ENCODE results near the gene FERMT1. TPM values are rescaled to one million over a fixed set of nuclear protein-coding genes. Genes with fewer than 3 reads are reported as not detected.

FERMT1 gene
- total RNA-seq, 4 donors from 2014 or later, result under 0.01 to 8.5 (median 4.2) TPM

DNA sequence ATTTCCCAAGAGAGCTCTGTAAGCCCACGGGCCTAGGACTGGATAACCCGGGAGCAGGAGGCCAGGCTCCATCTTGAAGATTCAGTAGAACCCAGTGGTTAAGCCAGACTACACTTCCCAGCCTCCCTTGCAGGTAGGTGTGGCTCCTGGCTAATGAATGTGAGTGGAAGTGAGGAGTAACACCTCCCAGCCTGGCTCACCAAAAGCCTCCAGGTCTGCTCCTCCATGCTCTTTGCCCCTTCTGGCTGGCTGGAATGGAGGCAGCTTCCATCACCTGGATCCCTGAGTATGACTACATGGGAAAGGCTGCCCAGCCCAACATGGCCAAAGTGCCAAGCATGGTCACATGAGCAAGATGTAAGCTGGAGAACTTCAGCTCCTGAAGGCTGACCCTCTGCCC, 78.7 kb downstream of the FERMT1 start:
- TF ChIP-seq CTCF (IDR thresholded peaks at IDR 0.05) (no peak), POLR2A (IDR thresholded peaks at IDR 0.05) (no peak)

DNA sequence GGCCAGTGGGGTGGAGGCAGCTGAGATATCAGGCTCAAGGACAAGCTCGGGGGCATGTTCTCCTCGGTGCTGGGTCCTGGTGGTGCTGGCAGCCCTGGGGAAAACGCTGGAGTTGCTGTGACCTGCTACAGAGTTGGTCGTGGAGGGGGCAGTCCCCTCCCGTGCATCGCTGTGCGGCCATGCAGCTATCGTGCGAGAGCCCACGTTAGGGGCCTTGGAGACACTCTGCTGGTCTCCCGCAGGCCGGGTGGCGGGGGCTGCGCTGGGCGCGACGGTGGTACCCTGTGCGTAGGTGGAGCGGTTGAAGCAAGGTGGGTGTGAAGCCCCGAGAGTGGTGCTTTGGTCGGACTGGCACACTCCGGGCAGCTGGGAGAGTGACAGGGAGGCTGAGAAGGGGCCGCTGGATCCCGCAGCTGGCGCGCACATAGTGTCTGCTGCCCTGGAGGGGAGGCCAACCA, 81.0 kb downstream of the FERMT1 start:
- DNase-seq, result no peak
- intact Hi-C loops (cut with DNase I; ENCODE audit: low total_unique reads), result no loop called here
- Histone ChIP-seq H3K27me3 (no peaks in the 10 kb centered on the region), H3K4me1 (no peaks in the 10 kb centered on the region), H3K27ac (no peak overlapping the region), H3K9me3 (no peaks in the 10 kb centered on the region), H3K4me3 (no peak overlapping the region), H3K36me3 (no peaks in the 10 kb centered on the region)
- no peak for TF ChIP-seq POLR2A (IDR thresholded peaks at IDR 0.05)
- no peak for TF ChIP-seq CTCF (IDR thresholded peaks at IDR 0.05)

More for the DNA sequence above, 78.7 kb downstream of the FERMT1 start:
- H3K27me3 ChIP-seq, result no peaks in the 10 kb centered on the region
- intact Hi-C loops (cut with DNase I; ENCODE audit: low total_unique reads), result no loop called here
- no peak overlapping the region for H3K4me3 ChIP-seq
- no peak overlapping the region for H3K27ac ChIP-seq
- DNase-seq, result no peak
- no peaks in the 10 kb centered on the region for H3K9me3 ChIP-seq
- no peaks in the 10 kb centered on the region for H3K4me1 ChIP-seq
- H3K36me3 ChIP-seq, result no peaks in the 10 kb centered on the region

DNA sequence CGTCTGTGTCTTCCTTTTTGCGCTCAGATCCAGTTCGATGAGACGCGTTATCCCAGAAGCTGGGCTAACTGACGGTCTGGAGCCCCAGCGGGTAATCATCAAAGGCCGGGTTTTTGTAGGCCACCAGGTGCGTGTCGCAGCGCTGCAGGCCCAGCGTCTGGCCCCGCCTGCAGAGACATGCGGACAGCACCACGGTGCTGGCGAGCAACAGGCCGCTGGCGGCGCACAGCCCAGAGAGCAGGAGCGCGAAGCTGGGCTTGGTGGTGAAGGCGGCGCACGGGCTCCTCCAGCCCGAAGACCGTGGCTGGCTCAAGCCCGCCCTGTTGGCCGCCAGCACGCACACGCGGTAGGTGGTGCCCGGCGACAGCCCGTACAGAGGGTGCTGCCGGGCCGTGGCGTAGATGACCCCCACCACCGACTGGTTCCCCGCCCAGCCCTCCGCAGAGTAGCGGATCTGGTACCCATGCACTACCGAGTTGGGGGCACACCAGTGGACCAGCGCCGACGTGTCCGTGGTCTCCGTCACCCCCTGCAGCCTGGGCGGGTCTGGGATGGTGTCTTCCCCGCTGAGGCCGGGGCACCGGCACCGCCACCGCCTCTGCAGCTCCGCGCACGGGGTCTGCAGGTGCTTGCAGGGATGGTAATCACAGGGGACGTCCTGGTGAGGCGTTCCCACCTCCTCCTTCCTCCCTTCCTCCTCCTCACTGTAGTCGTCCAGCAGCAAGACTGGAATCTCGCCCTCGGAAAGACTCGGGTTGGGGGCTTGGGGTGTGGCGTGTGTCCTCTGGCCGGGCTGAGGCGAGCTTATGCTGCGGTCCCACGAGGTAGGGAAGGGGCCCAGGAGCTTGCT, 81.6 kb downstream of the FERMT1 start:
- DNase-seq, result no peak
- H3K27ac ChIP-seq, result no peak overlapping the region
- intact Hi-C loops (cut with DNase I; ENCODE audit: low total_unique reads), result no loop called here
- H3K36me3 ChIP-seq, result no peaks in the 10 kb centered on the region
- no peak overlapping the region for H3K4me3 ChIP-seq
- no peaks in the 10 kb centered on the region for H3K27me3 ChIP-seq
- no peaks in the 10 kb centered on the region for H3K9me3 ChIP-seq
- H3K4me1 ChIP-seq, result no peaks in the 10 kb centered on the region
- TF ChIP-seq POLR2A (IDR thresholded peaks at IDR 0.05) (no peak), CTCF (IDR thresholded peaks at IDR 0.05) (no peak)

- H3K4me3 ChIP-seq, result no peak overlapping the region
- H3K27ac ChIP-seq, result no peak overlapping the region
- intact Hi-C loops (cut with DNase I; ENCODE audit: low total_unique reads), result no loop called here
- no peak for TF ChIP-seq POLR2A (IDR thresholded peaks at IDR 0.05)
- TF ChIP-seq CTCF (IDR thresholded peaks at IDR 0.05), result no peak
- no peaks in the 10 kb centered on the region for H3K4me1 ChIP-seq
- no peak for DNase-seq
- H3K27me3 ChIP-seq, result no peaks in the 10 kb centered on the region
- no peaks in the 10 kb centered on the region for H3K9me3 ChIP-seq
- H3K36me3 ChIP-seq, result no peaks in the 10 kb centered on the region
Measured at GRCh38 chr20:6040540-6040939, 82.3 kb downstream of the FERMT1 start.

DNA sequence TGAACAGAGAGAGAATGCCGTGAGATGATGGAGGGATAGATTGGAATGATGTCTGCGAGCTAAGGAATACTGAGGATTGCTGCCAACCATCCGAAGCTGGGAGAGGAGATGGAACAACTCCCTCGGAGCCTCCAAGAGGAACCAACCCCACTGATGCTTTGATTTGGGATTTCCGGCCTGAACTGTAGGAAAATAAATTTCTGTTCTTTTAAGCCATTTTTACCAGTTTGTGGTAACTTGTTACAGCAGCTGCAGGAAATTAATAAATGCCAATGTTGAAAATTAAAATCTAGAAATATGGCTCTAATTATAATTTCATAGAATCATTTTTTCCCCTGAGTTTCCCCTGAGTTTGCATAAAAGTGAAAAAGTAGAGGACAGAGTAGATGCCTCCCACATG, 83.1 kb downstream of the FERMT1 start:
- intact Hi-C loops (cut with DNase I; ENCODE audit: low total_unique reads), result no loop called here
- no peak for DNase-seq
- H3K36me3 ChIP-seq, result no peaks in the 10 kb centered on the region
- no peak overlapping the region for H3K27ac ChIP-seq
- no peaks in the 10 kb centered on the region for H3K9me3 ChIP-seq
- H3K4me1 ChIP-seq, result no peaks in the 10 kb centered on the region
- no peak overlapping the region for H3K4me3 ChIP-seq
- TF ChIP-seq POLR2A (IDR thresholded peaks at IDR 0.05), result no peak
- no peak for TF ChIP-seq CTCF (IDR thresholded peaks at IDR 0.05)
- H3K27me3 ChIP-seq, result no peaks in the 10 kb centered on the region
